HG03139 (cell line): ENCODE data around the gene SESTD1.
"Not testable (repeated sequence)": the region's sequence is repeated elsewhere in the genome, so short reads cannot be mapped to it uniquely, and the experiment has no call there.

Experiments used
- ATAC-seq: cut with Tn5 transposase; IDR thresholded peaks from one replicate; pipeline ENCODE4 v1.9.1; 2021; ENCODE audit not compliant: unreplicated experiment

Gene SESTD1

GRCh38 chr2:179268277-179268925, 3.8 kb upstream of the SESTD1 start:
- no peak for ATAC-seq

GRCh38 chr2:179266271-179266670, 1.6 kb upstream of the SESTD1 start:
- no peak for ATAC-seq

GRCh38 chr2:179265082-179265510, 464 bp upstream of the SESTD1 start:
- ATAC-seq, result no peak

GRCh38 chr2:179263446-179264367, 925 bp downstream of the SESTD1 start:
- peak; percentile 30 for ATAC-seq

- no peak for ATAC-seq
Observed at GRCh38 chr2:179263015-179263414, 1.6 kb downstream of the SESTD1 start.

GRCh38 chr2:179262077-179262660, 2.5 kb downstream of the SESTD1 start:
- ATAC-seq, result no peak

- ATAC-seq, result no peak
Observed at GRCh38 chr2:179261151-179261825, 3.3 kb downstream of the SESTD1 start.

- ATAC-seq, result no peak
Observed at GRCh38 chr2:179260224-179260623, 4.4 kb downstream of the SESTD1 start.

GRCh38 chr2:179255129-179255528, 9.5 kb downstream of the SESTD1 start:
- peak; percentile 40 for ATAC-seq

- ATAC-seq, result peak; percentile 48
Observed at GRCh38 chr2:179253226-179253625, 11.4 kb downstream of the SESTD1 start.

GRCh38 chr2:179252423-179252822, 12.2 kb downstream of the SESTD1 start:
- ATAC-seq, result no peak

GRCh38 chr2:179251870-179252269, 12.8 kb downstream of the SESTD1 start:
- no peak for ATAC-seq

GRCh38 chr2:179250848-179251504, 13.7 kb downstream of the SESTD1 start:
- no peak for ATAC-seq

- no peak for ATAC-seq
Observed at GRCh38 chr2:179250095-179250494, 14.5 kb downstream of the SESTD1 start.

- peak; percentile 30 for ATAC-seq
Observed at GRCh38 chr2:179248024-179248348, 16.6 kb downstream of the SESTD1 start.

- peak; percentile 33 for ATAC-seq
Observed at GRCh38 chr2:179247318-179248023, 17.2 kb downstream of the SESTD1 start.

- ATAC-seq, result not testable (repeated sequence)
Observed at GRCh38 chr2:179245843-179246242, 18.8 kb downstream of the SESTD1 start.

GRCh38 chr2:179243046-179243445, 21.6 kb downstream of the SESTD1 start:
- ATAC-seq, result no peak

GRCh38 chr2:179240481-179241451, 23.9 kb downstream of the SESTD1 start:
- ATAC-seq, result no peak
